GM12891 (cell line): Measurements from ENCODE around the gene MOCS3.

Source experiments
- DNase-seq: peaks from one replicate; pipeline ENCODE4 v3.0.0; 2011; ENCODE audit warnings: low spot score; ENCODE audit not compliant: insufficient read length
- FAIRE-seq: peaks from 2 replicates; lab custom pipeline; 2011; peaks lifted over from hg19 to GRCh38; lab: Jason Lieb, UNC
- PAX5 ChIP-seq: IDR thresholded peaks from 2 replicates; pipeline ENCODE4 v1.6.1; 2011; ENCODE audit warnings: low read length, moderate library complexity, mild to moderate bottlenecking; ENCODE audit not compliant: insufficient read depth, severe bottlenecking
- POLR2A ChIP-seq: IDR thresholded peaks from 2 replicates; pipeline ENCODE4 v1.6.1; 2011; ENCODE audit warnings: low read depth, low read length, control low read depth
- POLR2AphosphoS5 ChIP-seq: IDR thresholded peaks from 2 replicates; pipeline ENCODE4 v1.6.1; 2011; ENCODE audit warnings: low read depth, low read length, control low read depth
- POU2F2 ChIP-seq: IDR thresholded peaks from 2 replicates; pipeline ENCODE4 v1.6.1; 2011; ENCODE audit warnings: low read depth, mild to moderate bottlenecking, control low read depth, low read length, moderate library complexity
- SPI1 ChIP-seq: IDR thresholded peaks from 2 replicates; pipeline ENCODE4 v1.6.1; 2011; ENCODE audit warnings: low read depth, low read length, control low read depth
- TAF1 ChIP-seq: IDR thresholded peaks from 2 replicates; pipeline ENCODE4 v1.6.1; 2011; ENCODE audit warnings: low read depth, low read length, control low read depth

Gene MOCS3

DNA sequence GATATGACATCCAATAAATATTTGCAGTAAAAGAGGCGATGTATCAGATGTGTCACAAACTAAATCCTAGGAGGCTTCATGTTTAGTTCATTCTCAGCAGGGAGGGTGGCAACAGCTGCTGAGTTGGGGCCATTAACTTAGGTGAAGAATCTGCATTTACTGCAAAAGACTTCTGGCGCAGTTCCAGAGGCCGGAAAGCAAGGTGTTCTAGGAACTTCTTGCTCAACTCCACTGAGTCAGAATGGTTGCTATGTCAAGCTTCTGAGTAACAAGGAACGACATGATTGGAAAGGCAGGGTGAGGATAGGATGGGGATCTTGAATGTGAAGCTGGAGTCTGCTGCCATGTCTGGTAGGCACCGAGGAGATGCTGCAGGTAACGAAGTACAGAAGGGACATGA lies 39.1 kb upstream of the MOCS3 start:
- FAIRE-seq (no peak), DNase-seq (no peak)
- TF ChIP-seq POLR2A (no peak), TAF1 (no peak), POLR2AphosphoS5 (no peak), PAX5 (no peak), POU2F2 (no peak), SPI1 (no peak)

DNA sequence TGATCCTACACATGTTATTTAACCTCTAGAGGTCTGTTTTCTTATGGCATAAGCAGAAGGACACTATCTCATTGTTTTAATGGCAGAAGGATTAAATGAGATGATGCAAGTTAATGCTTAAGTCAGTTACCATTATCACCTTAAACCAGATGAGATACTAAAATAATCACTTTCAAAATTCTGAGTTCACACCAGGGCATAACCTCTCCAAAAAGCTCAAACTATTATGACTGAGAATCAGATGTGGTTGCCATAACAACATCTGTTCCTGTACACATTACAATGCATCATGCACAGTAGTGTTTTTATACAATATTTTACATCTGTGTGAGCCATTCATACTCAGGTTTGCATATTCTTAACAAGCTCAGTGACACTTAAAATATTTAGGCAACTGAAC lies 37.6 kb upstream of the MOCS3 start:
- peak; percentile 43 for FAIRE-seq
- no peak for TF ChIP-seq TAF1
- no peak for TF ChIP-seq PAX5
- TF ChIP-seq POLR2A: no peak
- no peak for TF ChIP-seq SPI1
- no peak for TF ChIP-seq POU2F2
- peak; percentile 23; the same call in 1 of the 2 replicates for TF ChIP-seq POLR2AphosphoS5
- no peak for DNase-seq

DNA sequence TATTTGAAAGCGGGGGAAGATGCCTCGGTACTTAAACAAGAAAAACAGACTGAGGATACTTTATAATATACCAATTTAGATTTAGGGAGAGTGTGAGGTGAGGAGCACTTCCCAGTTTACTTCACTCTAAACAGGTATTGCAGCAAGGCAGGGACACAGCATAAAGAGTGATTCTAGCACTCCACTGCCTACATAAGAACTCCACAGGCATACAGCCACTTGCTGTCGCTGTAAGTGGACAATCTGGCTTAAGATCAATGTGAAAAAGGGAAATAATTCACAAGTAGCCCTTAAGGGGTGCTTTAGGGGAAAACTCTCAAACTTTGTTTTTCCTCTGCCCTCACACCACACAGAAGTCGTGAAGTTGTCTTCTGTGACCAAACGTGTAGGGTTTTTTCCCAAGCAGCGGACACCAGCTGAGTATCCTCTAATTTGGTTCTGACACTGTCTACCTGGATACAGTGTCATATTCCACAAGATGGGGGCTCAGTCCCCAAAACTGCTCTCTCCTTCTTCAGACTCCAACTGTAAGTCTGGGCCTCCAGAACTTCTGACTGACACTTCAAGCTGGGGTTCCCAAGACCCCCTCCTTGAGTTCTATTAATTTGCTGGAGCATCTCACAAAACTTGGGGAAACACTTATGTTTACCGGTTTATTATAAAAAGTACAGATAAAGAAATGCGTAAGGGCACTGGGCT lies 36.7 kb upstream of the MOCS3 start:
- FAIRE-seq (no peak), DNase-seq (no peak)
- TF ChIP-seq POLR2AphosphoS5 (no peak; the same call in 1 of the 2 replicates), POU2F2 (no peak), SPI1 (no peak), POLR2A (0 out of 2 replicates have a peak, but pooled peaks have one; percentile 12), TAF1 (no peak), PAX5 (no peak)

DNA sequence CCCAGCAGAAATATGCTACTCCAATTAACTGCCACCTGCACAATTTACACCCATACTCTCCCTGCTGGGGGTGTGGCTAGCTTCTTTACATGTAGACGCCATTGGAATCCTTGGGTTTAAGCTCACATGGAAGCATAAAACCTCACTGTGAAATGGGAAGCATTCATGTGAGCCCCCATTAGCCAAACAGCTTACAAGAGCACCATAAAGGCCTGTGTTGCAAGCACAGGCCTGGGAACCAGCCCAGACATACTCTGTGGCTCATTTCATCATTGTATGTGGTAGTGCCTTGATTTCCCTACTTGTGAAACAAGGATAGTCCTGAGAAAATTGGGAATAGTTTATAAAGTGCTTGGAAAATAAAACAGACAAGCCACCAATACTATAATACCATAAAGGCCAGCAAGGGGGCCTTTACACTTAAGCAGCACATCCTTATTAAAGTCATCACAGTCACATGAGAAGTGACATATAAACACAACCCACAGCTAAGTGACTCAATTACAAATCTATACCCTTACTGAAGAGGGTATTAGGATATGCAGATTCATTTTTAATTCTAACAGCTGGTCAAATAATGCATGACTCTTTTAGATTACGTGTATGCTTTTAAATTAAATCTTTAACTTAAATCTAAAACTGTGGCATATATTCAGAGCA lies 34.2 kb upstream of the MOCS3 start:
- FAIRE-seq (no peak), DNase-seq (no peak)
- TF ChIP-seq POLR2AphosphoS5: no peak
- TF ChIP-seq POLR2A: no peak
- no peak for TF ChIP-seq SPI1
- no peak for TF ChIP-seq TAF1

DNA sequence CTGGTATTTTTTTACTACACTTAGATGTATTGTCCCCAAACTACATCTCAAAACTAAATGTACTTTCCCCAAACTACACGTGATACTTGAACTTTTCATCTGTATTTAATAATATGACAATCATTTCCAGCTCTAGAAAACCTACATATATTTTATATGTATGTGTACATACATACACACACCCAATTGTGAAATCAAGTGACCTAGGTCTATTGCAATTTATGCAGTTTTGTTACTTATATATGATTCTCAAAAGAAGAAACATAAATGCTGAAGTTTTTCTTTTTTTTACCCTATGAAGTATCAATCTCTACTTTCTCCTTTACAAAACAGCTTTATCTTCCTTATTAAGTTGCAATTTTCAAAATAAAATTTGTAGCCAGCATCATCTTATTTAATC lies 32.1 kb upstream of the MOCS3 start:
- TF ChIP-seq SPI1 (no peak), POLR2AphosphoS5 (no peak), TAF1 (no peak), POLR2A (no peak), PAX5 (no peak), POU2F2 (no peak)
- DNase-seq (no peak), FAIRE-seq (no peak)

DNA sequence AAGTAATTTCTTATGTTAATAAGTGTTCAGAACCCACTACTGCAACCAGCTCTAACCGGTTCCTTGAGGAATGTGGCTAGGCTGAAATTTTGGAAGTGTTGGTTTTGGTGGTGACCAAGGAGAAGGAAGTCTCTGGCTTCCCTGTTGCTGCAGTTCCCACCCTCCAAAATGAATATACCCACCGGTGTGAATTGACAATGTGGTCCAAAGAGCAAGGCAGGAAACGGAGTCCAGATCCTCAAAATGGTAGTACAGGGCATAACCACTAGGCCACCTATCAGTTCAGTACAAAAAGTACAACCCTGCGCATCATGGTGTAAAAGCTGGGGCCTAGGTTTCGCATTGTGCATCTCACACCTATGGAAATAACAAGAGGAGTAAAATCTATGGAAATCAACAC lies 30.1 kb upstream of the MOCS3 start:
- DNase-seq: no peak
- FAIRE-seq: peak; percentile 41
- no peak for TF ChIP-seq POLR2AphosphoS5
- TF ChIP-seq POLR2A: 0 out of 2 replicates have a peak, but pooled peaks have one; percentile 15

DNA sequence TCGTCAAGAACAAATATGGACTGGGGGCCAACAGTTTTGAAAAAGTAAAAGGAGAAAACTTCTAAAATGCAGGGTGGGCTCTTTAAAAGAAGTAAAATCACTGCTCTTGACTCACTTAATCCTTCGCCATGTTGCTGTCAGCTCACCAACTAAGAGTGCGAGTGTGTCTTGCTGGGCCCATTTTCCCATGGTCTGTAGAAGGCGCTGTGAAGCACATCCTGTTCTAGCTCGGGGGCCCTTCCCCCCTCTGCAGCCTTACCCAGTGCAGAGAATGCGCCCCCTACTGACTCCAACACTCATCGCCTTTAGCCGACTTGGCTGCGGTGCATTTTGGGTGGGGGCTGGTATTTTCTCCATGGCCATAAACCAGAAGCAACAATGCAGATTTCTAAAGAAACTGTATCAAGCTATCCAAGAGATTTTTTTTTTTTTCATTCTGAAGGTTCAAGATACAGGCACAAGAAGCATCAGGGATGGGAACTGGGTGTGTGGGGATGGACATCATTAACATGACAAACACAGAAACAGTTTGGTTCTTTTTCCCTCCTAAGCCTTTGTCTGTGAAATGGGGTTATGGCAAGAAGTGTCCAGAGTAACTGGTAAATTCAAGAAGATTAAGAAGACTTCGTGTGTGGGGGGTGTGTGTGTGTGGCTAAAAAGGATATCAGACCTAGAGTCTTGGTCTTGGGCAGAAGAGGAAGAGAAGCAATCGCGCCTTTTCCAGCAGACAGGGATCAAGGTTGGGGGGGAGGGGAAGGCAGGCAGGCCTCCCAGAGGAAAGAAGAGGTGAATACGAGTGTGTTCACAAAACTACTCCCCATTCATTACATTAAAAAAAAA lies 29.1 kb upstream of the MOCS3 start:
- FAIRE-seq (peak; percentile 90), DNase-seq (peak; percentile 46)
- TF ChIP-seq POLR2A (peak; percentile 55), PAX5 (peak; percentile 43), SPI1 (peak; percentile 41), POLR2AphosphoS5 (peak; percentile 58; the same call in 1 of the 2 replicates), TAF1 (peak; percentile 63; the same call in 1 of the 2 replicates), POU2F2 (peak; percentile 82; the same call in 1 of the 2 replicates)

DNA sequence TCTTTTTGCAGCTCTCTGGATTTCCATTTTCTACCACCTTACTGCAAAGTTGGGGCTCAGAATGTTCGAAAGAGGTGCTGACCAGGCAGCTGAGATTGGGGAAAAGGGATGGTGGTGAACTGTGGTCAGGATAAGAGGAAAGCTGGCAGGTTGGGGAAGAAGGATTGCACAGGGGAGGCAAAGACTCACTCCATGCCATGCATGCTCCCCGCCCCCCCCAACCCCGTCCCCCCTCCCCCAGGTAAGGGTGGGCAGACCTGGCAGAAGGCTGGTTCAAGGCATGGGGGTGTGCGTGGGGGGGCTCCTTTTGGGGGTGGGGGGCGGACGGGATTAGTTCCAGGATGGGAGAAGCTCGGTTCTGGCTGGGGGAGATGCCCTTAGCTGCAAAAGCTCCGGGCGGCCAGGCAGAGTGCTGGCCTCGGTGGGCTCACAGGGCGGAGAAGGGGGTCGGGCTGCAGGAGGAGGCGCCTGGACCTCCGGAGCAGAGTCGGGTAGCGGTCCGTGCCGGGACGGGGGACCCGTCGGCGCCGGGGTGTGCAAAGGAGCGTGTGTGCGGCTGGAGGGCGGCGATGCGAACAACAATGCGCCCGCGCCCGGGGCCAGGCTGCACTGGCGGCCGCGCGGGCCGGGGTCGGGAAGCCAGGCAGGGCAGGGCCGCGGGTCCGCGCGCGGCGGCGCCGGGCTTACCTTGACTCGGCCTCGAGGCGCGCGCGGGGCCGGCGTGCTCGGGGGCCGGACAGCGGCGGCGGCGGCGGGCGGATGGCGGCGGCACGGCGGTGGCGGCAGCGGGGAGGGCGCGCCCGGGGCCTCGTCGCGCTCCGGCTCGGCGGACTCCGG lies 28.3 kb upstream of the MOCS3 start:
- TF ChIP-seq PAX5 (no peak), POLR2AphosphoS5 (no peak), TAF1 (no peak)
- no peak for FAIRE-seq
- DNase-seq: no peak
